Measurements from ENCODE around the gene PPM1D. TPM values are rescaled to one million over a fixed set of nuclear protein-coding genes. Genes with fewer than 3 reads are reported as not detected.

Gene PPM1D
- total RNA-seq, 1 experiment from 2014 or later, result 17.9 TPM

- no peak overlapping the region for H3K4me3 Mint-ChIP-seq (ENCODE audit: unreplicated experiment)
- H3K9me3 Mint-ChIP-seq (ENCODE audit: unreplicated experiment), result no peaks in the 10 kb centered on the region
- H3K36me3 Mint-ChIP-seq (ENCODE audit: insufficient read depth, unreplicated experiment), result no peaks in the 10 kb centered on the region
- no TSS peak for BruUV-seq (replicated peaks)
- H3K9me3 ChIP-seq, result peaks cover 3% of the 10 kb centered on the region; the same call in 1 of the 2 replicates
- peaks cover 8% of the 10 kb centered on the region for H3K4me1 Mint-ChIP-seq (ENCODE audit: low read depth, unreplicated experiment)
- no peak overlapping the region for H3K4me3 ChIP-seq (ENCODE audit: low read depth, low read length)
- no peaks in the 10 kb centered on the region for H3K27me3 Mint-ChIP-seq (ENCODE audit: insufficient read depth, unreplicated experiment)
- DNase-seq, result peak in 1 of 2 experiments; percentile 2
- H3K36me3 ChIP-seq (ENCODE audit: control insufficient read depth, insufficient read depth, low read length), result no peaks in the 10 kb centered on the region
- ChIA-PET CTCF (no interaction called here), POLR2A (no interaction called here)
- no peak overlapping the region for H3K27ac Mint-ChIP-seq (ENCODE audit: unreplicated experiment)
- H3K4me1 ChIP-seq, result peaks cover 7% of the 10 kb centered on the region; the same call in 1 of the 2 replicates
- no peak for TF ChIP-seq CTCF (IDR thresholded peaks at IDR 0.05; ENCODE audit: insufficient read depth in 1 of 2, low read depth in 1 of 2, low read length in 1 of 2, severe bottlenecking in 1 of 2, unreplicated experiment in 1 of 2)
- intact Hi-C loops (cut with micrococcal nuclease; ENCODE audit: unreplicated experiment), result no loop called here
- H3K27me3 ChIP-seq (replicated peaks; ENCODE audit: control insufficient read depth, insufficient read depth, low read length), result no peaks in the 10 kb centered on the region
Measured at GRCh38 chr17:60704170-60704569, 104.2 kb downstream of the PPM1D start.

- H3K4me3 Mint-ChIP-seq (ENCODE audit: unreplicated experiment), result peak overlapping the region; percentile 3
- DNase-seq, result peak in 1 of 2 experiments; percentile 9
- intact Hi-C loops (cut with micrococcal nuclease; ENCODE audit: unreplicated experiment), result no loop called here
Measured at GRCh38 chr17:60712675-60713074, 112.7 kb downstream of the PPM1D start.

GRCh38 chr17:60713608-60714007 is 113.6 kb downstream of the PPM1D start:
- H3K36me3 Mint-ChIP-seq (ENCODE audit: insufficient read depth, unreplicated experiment), result no peaks in the 10 kb centered on the region
- POLR2A ChIA-PET, result no interaction called here

More at GRCh38 chr17:60712675-60713074, 112.7 kb downstream of the PPM1D start:
- no peak for TF ChIP-seq CTCF (IDR thresholded peaks at IDR 0.05; ENCODE audit: insufficient read depth in 1 of 2, low read depth in 1 of 2, low read length in 1 of 2, severe bottlenecking in 1 of 2, unreplicated experiment in 1 of 2)
- peaks cover 10% of the 10 kb centered on the region for H3K4me1 Mint-ChIP-seq (ENCODE audit: low read depth, unreplicated experiment)
- Histone ChIP-seq H3K4me3 (ENCODE audit: low read depth, low read length) (no peak overlapping the region), H3K27me3 (replicated peaks; ENCODE audit: control insufficient read depth, insufficient read depth, low read length) (no peaks in the 10 kb centered on the region), H3K4me1 (peaks cover 7% of the 10 kb centered on the region), H3K36me3 (ENCODE audit: control insufficient read depth, insufficient read depth, low read length) (no peaks in the 10 kb centered on the region), H3K9me3 (no peaks in the 10 kb centered on the region)
- POLR2A ChIA-PET, result no interaction called here
- H3K36me3 Mint-ChIP-seq (ENCODE audit: insufficient read depth, unreplicated experiment), result no peaks in the 10 kb centered on the region
- peak overlapping the region; percentile 11 for H3K27ac Mint-ChIP-seq (ENCODE audit: unreplicated experiment)
- no TSS peak for BruUV-seq (replicated peaks)
- no peaks in the 10 kb centered on the region for H3K27me3 Mint-ChIP-seq (ENCODE audit: insufficient read depth, unreplicated experiment)
- CTCF ChIA-PET, result interaction anchor here (0.8 to 1.0 kb wide), 3 partner anchors 8 to 686 kb away, joined by 3 read pairs; no protein-coding TSS in a partner anchor
- H3K9me3 Mint-ChIP-seq (ENCODE audit: unreplicated experiment), result no peaks in the 10 kb centered on the region

More at GRCh38 chr17:60713608-60714007, 113.6 kb downstream of the PPM1D start:
- peaks cover 7% of the 10 kb centered on the region for H3K4me1 ChIP-seq
- Mint-ChIP-seq H3K27ac (ENCODE audit: unreplicated experiment) (no peak overlapping the region), H3K9me3 (ENCODE audit: unreplicated experiment) (no peaks in the 10 kb centered on the region), H3K4me1 (ENCODE audit: low read depth, unreplicated experiment) (peaks cover 10% of the 10 kb centered on the region), H3K4me3 (ENCODE audit: unreplicated experiment) (no peak overlapping the region), H3K27me3 (ENCODE audit: insufficient read depth, unreplicated experiment) (no peaks in the 10 kb centered on the region)
- H3K4me3 ChIP-seq (ENCODE audit: low read depth, low read length), result no peak overlapping the region
- TF ChIP-seq CTCF (IDR thresholded peaks at IDR 0.05; ENCODE audit: insufficient read depth in 1 of 2, low read depth in 1 of 2, low read length in 1 of 2, severe bottlenecking in 1 of 2, unreplicated experiment in 1 of 2), result no peak
- CTCF ChIA-PET, result interaction anchor here (0.6 kb wide), 1 partner anchor 427 kb away, joined by 3 read pairs; no protein-coding TSS in a partner anchor
- H3K9me3 ChIP-seq, result no peaks in the 10 kb centered on the region
- no peaks in the 10 kb centered on the region for H3K27me3 ChIP-seq (replicated peaks; ENCODE audit: control insufficient read depth, insufficient read depth, low read length)
- intact Hi-C loops (cut with micrococcal nuclease; ENCODE audit: unreplicated experiment), result no loop called here
- no peak for DNase-seq
- BruUV-seq (replicated peaks), result no TSS peak
- H3K36me3 ChIP-seq (ENCODE audit: control insufficient read depth, insufficient read depth, low read length), result no peaks in the 10 kb centered on the region

Other genes with a start within 250 kb of the PPM1D start
- gene USP32, start 208.1 kb upstream of the PPM1D start, total RNA-seq (2022), result 50.3 and 53.3 TPM in 2 replicates
- not detected in 2 replicates for gene CHCT1, start 177.7 kb upstream of the PPM1D start, total RNA-seq (2022)
- gene APPBP2, start 74.0 kb upstream of the PPM1D start, total RNA-seq (2022), result 25.3 and 29.8 TPM in 2 replicates
- gene BCAS3, start 77.7 kb downstream of the PPM1D start, total RNA-seq (2022), result 35.6 and 44.1 TPM in 2 replicates